Small intestine (tissue), 7 donors: Measurements from ENCODE around the gene FOS. TPM values are rescaled to one million over a fixed set of nuclear protein-coding genes. Genes with fewer than 3 reads are reported as not detected.

Source experiments
- DNase-seq, 2 donors: peaks; one replicate each; pipeline versions ENCODE4 v3.0.0 to v3.0.0-alpha.2; 2013
- FAIRE-seq: peaks from 2 replicates; lab custom pipeline; 2012; peaks lifted over from hg19 to GRCh38; lab: Jason Lieb, UNC
- H3K27ac ChIP-seq, 3 donors: one replicate each; pipeline ENCODE4 v1.5.1; 2013; ENCODE audit warnings: low read length in 2 of 3, mild to moderate bottlenecking in 2 of 3, control low read depth in 1 of 3, inconsistent platforms in 1 of 3, low read depth in 1 of 3, moderate library complexity in 1 of 3
- H3K27me3 ChIP-seq, 3 donors: one replicate each; pipeline ENCODE4 v1.6.1; 2013; ENCODE audit warnings: low read length in 3 of 3, inconsistent platforms in 1 of 3; ENCODE audit not compliant: control insufficient read depth in 3 of 3, insufficient read depth in 3 of 3
- H3K36me3 ChIP-seq, 3 donors: one replicate each; pipeline ENCODE4 v1.6.1; 2013; ENCODE audit warnings: low read length in 3 of 3, inconsistent platforms in 1 of 3, low read depth in 1 of 3, mild to moderate bottlenecking in 1 of 3, moderate library complexity in 1 of 3; ENCODE audit not compliant: control insufficient read depth in 3 of 3, insufficient read depth in 2 of 3
- H3K4me1 ChIP-seq, 3 donors: one replicate each; pipeline ENCODE4 v1.6.1; 2013; ENCODE audit warnings: low read length in 2 of 3, inconsistent platforms in 1 of 3, low read depth in 1 of 3, mild to moderate bottlenecking in 1 of 3, moderate library complexity in 1 of 3; ENCODE audit not compliant: control insufficient read depth in 3 of 3, insufficient read depth in 2 of 3
- H3K4me3 ChIP-seq, 3 donors: one replicate each; pipeline ENCODE4 v1.5.1; 2013; ENCODE audit warnings: low read length in 3 of 3, control low read depth in 1 of 3, inconsistent platforms in 1 of 3, low read depth in 1 of 3, mild to moderate bottlenecking in 1 of 3, moderate library complexity in 1 of 3
- H3K9me3 ChIP-seq, 2 donors: one replicate each; pipeline ENCODE4 v1.6.1; 2013; ENCODE audit warnings: low read depth in 1 of 2, low read length in 1 of 2; ENCODE audit not compliant: control insufficient read depth in 2 of 2, insufficient read depth in 1 of 2
- WGBS, 3 donors: extraction: QIAGEN DNeasy Blood & Tissue Kit; methylation state at CpG; one replicate each; pipeline ENCODE4 v1.1.7; 2013; 5-methylcytosine and 5-hydroxymethylcytosine counted together
- polyA plus RNA-seq, 4 donors: library from polyadenylated mRNA; stranded (reverse) in 3 of 4; unstranded in 1 of 4; fragments of 200-250 nt in 3 of 4; fragments of 120-200 nt in 1 of 4; gene quantifications; one replicate each; pipeline versions ENCODE4 v1.2.1 to v1.2.3, GENCODE V29; 2013
- donor health status: healthy with polysubstance abuse.
- donor health status: control.
- donor health status: control.
- donor health status: Bipolar disorder and iron deficiency.
- donor health status: healthy.

The FOS gene
- polyA plus RNA-seq, 4 donors, result 71.6 to 1,102 (median 240) TPM

- H3K9me3 ChIP-seq, result no peaks in the 10 kb centered on the region
- H3K36me3 ChIP-seq, result no peaks in the 10 kb centered on the region
- DNase-seq (no peak), FAIRE-seq (no peak)
- H3K4me1 ChIP-seq, result peaks cover 0 to 4% (median 0%) of the 10 kb centered on the region in 3 donors
- H3K27me3 ChIP-seq, result no peaks in the 10 kb centered on the region
- WGBS, 3 donors, result 88 to 100% (median 89%) methylated on average over 1 of the region's 1 CpG
- no peak overlapping the region for H3K4me3 ChIP-seq
- H3K27ac ChIP-seq, result no peak overlapping the region
These were observed 52.8 kb downstream of the FOS start for GRCh38 chr14:75331471-75331870.

Other genes with a start within 250 kb of the FOS start
- 10 to 100 TPM; 13.9 to 23.7 (median 17.6) TPM for gene MLH3, start 227.4 kb upstream of the FOS start, polyA plus RNA-seq
- 10 to 100 TPM; 15.9 to 27.1 (median 22.6) TPM for gene ACYP1, start 214.8 kb upstream of the FOS start, polyA plus RNA-seq
- gene ZC2HC1C, start 209.2 kb upstream of the FOS start, polyA plus RNA-seq, result 10 to 100 TPM in 1 of 4 donors, 1 to 10 TPM in 3; 3.4 to 15.9 (median 6.1) TPM
- 10 to 100 TPM; 14.9 to 66.5 (median 25.2) TPM for gene NEK9, start 151.8 kb upstream of the FOS start, polyA plus RNA-seq
- 100 to 1,000 TPM in 2 of 4 donors, 10 to 100 TPM in 2; 26.4 to 260 (median 135) TPM for gene TMED10, start 102.2 kb upstream of the FOS start, polyA plus RNA-seq
- 10 to 100 TPM; 26.1 to 45.6 (median 42.2) TPM for gene JDP2, start 149.2 kb downstream of the FOS start, polyA plus RNA-seq
- gene BATF, start 243.6 kb downstream of the FOS start, polyA plus RNA-seq, result 1 to 10 TPM in 3 of 4 donors, under 1 TPM in 1; 0.74 to 5.9 (median 4.7) TPM